HG03039 (cell line): ENCODE results near the gene ERC2.

Experiments
- ATAC-seq: cut with Tn5 transposase; IDR thresholded peaks from one replicate; pipeline ENCODE4 v1.9.1; 2021; ENCODE audit warnings: mild to moderate bottlenecking, moderate library complexity; ENCODE audit not compliant: unreplicated experiment

Gene ERC2

DNA sequence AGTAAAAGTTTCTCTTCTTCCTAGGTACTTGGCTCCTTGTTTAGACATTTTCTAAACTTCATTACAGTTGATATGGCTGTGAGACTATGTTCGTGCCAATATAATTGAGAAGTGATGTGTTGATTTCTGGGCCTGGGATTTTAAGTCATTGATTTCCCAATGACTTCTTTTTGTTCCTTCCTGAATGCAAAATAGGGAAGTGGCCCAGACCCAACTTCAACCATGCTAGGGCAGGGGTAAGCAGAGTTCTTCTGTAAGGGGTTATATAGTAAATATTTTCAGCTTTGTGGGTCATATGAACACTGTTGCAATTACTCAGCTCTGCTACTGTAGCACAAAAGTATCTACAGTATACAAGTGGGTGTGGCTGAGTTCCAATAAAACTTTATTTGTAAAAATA, 661.1 kb downstream of the ERC2 start:
- no peak for ATAC-seq

DNA sequence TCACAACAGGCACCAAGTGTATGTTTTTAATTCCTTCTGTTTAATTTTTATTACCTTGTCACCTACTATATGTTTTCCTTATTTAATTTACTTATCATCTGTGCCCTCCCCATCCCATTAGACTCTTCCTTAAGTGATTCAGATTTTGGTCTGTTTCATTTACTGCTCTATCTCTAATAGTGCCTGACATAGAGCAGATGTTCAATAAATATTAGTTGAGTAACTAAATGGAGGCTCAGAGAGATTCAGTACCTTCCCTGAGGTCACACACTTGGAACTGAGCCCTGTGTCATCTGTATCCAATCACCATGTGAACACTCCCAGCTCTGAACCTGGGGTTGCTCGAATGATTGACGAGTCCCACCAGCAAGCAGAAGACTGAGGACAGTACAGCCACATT, 663.1 kb downstream of the ERC2 start:
- no peak for ATAC-seq

DNA sequence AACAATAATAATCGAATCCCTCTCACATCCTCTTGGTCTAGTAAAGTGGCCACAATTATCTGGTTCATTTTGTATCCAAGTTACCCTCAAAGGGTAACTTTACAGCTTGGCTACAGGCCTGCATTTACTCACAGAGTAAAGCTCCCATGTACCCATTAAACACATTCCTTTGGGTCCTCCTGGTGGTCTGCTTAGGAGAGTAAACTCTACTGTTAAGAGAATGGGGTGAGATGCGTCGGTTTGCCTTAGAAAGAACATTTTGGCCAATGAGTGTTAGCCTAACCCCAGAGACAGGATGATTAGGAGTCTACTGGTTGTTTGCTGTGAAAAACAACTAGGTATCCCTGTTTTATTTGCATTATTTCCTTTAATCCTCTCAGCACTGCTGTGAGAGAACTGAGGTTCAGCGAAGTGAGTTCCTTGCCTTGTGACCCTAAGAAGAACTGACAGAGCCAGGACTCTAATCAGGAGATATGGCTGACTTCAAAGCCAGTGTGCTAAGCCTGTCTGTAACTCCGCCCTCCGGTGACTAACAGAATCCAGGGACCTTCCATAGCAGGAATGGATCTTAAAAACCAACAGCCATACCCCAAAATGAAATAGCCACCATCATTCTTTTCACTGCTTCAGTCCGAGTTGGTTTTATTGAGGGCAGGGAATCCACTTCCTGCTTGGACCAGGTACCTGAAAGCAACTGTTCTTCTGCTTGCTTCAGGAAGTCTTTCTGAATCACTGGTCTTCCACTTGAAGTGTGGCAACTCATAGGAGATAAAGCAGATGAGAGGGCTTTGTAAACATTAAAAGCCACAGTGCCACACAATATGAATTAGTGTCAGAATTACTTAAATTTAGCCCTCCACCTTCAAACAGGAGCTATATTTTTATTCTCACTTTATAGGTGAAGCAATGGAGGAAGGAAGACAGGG, 663.8 kb downstream of the ERC2 start:
- no peak for ATAC-seq

DNA sequence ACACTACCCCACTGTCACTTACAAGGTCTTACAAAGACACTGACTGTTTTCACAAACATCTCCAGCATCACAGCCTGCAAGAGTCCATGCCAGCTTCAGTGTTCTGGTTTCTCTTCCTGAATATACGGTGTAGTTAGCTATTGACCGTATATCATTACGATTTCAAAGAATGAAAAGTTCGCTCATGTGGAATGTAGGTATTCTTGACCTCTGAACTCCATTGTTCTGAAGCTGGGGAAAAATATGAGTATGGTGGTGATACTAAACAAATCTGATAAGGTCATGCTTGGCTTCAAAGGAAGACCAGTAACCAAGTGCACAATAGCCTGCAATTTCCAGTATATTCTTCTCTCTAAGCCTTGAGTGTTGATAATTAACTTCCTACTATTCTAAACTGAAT, 665.5 kb downstream of the ERC2 start:
- ATAC-seq, result no peak

DNA sequence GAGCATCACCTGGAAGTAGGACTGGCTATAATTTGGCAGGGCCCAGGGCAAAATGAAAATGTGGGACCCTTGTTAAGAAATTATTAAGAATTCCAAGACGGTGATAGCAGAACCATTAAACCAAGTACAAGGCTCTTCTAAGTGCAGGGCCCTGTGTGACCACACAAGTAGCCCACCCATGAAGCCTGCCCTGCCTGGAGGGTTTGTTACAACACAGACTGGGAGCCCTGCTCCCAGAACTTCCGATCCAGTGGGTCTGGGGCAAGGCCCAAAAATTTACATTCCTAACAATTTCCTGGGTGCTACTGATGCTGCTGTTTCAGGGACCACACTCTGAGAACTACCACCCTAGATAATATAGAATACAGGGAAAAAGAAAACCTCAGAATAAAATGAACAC, 666.6 kb downstream of the ERC2 start:
- no peak for ATAC-seq

DNA sequence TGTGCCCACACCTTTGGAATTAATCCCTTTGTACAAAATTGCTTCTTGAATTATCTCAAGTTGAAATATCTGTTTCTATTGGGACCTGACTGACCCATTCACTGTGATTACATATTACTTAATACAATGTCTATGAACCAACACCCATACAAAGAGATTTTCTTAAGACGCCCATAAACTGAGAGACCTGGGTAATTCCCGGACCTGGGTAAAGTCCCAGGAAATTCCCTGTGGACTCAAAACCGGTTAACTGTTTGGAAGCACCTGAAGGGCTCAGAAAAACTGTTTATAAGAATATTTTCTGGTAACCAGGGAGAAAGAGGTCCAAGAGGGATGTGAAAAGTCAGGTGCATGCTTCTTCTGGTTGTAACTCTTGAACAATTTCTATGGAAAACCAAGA, 667.2 kb downstream of the ERC2 start:
- no peak for ATAC-seq

DNA sequence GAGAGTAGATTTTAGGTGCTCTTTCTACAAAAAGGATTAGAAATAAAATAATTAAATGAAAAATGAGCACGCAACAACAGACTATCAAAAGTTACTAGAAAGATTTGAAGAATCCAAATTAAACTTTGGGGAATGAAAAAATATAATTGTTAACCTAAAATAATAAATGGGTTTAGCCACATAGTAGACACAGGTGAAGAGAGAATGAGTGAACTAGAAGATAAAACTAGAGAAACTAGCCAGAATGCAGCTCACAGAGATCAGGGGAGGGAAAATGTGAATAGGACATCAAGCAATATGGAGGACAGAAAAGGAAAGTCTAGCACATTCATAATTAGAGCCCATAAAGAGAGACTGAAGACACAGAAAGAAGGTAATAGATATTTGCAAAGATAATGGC, 670.5 kb downstream of the ERC2 start:
- no peak for ATAC-seq

DNA sequence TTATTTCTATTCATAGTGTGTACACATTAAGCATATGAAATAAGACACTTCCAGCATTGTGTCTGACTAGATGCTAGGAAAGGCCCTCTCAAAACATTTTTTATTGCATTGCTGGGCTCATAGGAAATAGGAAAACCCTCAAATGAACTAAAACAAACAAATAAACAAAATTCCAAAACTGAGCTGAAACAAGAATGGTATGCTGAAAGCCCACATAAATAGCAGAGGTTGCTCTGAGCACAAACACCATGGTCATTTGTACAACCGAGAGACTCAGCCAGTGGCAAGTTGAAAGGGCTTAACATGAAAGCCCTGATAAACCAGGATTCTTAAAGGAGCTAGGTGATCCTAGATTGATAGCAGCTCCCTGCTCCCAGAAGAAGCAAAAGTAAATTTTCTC, 671.2 kb downstream of the ERC2 start:
- ATAC-seq, result no peak

DNA sequence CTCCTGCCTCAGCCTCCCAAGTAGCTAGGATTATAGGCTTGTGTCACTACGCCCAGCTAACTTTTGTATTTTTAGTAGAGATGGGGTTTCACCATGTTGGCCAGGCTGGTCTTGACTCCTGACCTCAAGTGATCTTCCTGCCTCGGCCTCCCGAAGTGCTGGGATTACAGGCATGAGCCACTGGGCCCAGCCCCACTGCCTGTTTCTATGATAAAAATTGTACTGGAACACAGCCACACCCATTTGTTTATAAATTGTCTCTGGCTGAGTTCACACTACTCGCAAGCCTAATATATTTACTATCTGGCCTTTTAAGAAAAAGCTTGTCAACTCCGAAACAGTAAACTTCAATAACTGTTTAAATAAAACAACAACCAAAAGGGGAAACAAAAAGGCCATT, 671.7 kb downstream of the ERC2 start:
- ATAC-seq, result no peak

DNA sequence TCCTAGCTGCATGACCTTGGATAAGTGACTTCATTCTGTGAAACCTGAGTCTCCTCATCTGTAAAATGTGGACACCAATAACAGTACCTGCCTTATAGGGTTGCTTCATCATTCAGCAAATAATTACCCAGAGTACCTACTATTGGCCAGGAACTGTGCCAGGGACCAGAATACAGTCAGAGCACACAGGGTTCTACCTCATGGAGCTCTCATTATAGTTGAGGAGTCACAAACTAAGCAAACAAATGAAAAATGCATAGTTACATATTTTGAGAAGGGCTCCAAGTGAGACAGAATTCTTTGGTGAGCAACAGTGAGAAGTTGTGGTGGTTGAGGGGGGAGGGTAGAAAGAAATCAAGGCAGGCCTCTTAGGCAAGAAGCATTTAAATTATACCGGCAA, 672.5 kb downstream of the ERC2 start:
- ATAC-seq, result no peak

DNA sequence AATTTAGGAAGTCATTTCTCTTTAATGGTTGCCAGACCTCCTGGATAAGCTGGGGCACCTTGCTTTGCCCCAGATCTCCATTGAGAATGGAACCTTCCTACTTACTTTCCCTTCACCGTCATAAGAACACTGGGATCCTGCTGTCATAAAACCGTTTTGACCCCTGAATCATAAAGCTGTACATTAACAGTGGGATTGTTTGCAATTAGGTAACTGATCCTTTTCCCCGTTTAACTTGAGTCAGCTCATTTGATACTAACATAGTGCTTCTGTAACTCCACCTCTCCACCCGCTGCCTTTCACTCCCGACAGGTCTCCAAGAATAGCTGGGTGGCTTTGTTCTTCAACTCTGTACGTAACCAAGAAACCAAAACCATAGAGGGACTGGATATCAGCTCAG, 673.0 kb downstream of the ERC2 start:
- ATAC-seq, result no peak

DNA sequence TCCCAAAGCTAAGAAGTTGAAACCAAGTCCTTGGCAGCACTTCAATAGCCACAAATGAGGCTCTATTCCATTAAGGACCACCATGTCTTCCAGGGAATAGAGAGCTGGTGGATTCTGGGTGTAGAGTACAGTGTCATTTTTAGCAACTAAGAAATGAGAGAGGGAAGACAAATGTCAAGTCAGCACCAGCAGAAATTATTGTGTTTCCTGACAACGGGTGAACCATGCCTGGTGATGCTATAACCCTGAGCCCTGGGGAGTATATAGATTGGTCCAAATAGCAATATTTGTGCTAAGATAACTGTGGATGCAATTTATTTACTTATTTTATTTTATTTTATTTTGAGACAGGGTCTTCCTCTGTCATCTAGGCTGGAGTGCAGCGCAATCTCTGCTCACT, 675.5 kb downstream of the ERC2 start:
- no peak for ATAC-seq

DNA sequence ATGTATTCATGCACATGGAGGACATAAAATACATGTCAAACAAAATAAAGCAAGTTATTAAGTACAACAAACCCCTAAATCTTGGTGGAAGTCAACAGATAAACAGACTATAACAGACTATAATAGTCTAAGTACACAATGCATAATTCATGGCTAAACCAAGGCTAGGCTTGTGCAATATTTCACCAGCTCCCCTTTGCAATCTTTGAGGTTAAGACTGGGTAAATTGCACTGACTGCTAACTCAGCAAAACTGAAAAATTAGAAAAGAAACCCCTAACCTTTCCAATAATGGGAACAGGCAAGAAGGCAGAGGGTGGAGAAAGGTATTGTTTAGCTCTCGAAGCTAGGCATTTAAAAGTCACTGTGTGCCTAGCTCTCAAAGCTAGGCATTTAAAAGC, 676.3 kb downstream of the ERC2 start:
- no peak for ATAC-seq

DNA sequence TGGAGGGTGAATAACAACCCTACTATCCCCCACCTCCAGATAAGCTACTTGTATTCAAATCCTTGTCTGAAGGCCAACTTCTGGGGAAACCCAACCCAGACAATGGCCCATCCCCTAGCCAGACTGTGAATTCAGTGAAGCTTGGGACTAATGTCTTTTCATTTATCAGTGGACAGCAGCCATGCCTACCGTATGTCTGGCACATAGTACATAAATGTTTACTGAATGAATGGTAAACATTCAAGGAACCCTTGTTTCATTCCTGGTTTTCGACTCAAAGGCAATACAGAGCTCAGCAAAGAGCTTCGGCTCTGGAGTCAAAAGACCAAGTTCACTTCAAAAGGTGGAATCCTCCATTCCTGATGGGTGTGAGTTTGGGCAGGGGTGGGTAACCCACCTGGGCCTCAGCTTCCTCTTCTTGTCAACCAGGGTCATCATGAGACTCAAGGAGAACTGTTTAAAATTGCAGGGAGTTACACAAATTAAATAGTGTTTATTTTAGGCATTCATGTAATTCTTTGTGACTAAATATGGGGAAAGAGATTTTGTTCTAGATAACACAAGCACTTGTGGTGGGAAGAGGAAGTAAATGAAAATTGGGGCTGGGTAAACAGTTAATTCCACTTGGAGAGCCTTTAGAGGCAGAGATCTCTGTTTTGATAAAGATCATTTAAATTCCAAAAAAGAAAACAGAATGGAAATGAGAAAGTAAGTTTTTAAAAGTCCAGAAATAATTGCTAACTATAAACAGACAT, 677.5 kb downstream of the ERC2 start:
- ATAC-seq, result no peak

DNA sequence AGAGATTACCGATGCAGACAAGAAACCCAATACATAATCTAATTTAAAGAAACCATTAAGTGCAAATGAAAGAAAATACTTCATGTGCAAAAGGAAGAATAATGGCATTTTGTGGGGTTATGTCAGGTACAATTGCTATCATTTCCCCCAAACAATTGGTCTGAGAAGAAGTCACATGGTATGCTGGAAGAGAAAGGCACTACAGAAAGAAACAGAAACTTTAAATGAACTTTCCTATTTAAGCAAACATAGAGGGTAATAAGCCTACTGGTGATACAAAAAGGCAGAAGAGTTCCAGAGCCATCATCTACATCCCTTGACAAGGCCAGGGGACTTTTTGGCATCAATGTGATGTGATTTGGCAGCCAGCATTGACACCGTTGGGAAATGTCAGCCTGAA, 678.8 kb downstream of the ERC2 start:
- ATAC-seq, result no peak

DNA sequence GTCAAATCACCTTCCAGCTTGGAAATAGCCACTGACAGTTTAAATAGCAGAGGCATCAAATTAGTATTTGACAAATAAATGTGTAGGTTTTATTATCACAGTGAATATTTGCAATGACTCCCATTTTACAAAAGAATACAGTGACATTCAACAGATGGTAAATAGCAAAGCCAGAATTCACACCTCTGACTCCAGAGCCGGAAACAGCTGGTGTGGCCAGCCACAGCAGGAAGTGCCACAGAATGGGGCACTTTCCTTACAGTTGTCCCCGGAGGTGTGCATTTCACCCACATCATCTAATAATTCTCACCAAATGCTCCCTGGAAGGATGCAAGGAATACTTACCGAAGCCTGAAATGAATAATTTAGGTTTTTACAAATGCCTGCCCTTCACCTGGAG, 685.5 kb downstream of the ERC2 start:
- ATAC-seq, result no peak

DNA sequence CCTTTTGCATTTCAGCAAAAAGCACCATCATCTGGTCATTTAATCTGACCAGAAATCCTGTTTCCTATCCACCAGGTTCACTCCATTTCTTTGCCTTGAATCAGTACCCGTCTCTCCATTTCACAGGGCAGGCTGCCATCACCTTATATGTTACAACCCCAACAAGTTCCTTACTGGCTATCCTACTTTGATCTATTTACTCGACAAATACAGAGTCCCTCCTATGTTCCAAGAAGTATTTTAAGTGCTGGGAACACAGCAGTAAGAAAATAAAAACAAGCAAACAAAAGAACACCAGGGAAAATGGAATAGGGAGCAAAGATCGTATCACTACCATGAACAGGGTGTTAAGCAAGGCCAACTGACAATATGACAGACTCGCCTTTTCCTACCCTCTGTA, 685.9 kb downstream of the ERC2 start:
- no peak for ATAC-seq

DNA sequence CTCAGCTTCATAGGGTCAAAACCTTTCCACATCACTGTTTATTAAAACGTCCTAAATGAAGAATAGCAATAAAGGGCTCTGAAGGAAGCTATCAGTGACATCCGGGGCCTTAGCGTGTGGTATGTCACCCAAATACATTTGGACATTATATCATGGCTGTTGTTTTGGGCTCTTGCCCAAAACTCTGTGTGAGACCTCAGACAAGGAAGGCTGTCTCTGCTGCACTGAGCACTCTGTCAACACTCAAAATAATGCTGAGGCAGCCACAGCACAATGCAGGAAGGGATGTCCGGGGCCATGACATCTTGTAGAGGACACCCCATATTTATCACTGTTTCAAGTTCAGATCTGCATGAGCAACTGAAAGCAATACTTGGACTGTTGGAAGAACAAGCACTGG, 687.4 kb downstream of the ERC2 start:
- ATAC-seq, result no peak

DNA sequence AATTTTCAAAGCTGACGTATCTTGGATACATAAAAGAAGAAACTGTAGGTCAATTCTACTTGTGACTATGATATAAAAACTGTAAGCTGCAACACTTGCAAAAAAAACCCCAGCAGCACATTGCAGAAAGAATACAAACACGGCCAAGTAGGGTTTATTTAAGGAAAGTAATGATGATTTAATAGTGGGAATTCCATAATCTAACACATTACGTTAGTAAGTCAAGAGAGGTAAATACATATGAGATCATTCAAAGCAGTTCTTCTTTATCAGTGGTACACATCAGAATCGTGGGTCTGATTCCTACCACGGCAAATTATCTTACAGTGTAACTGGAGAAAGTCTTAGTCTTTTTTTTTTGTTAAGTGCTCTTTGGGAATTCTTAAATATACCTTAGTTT, 688.7 kb downstream of the ERC2 start:
- no peak for ATAC-seq

DNA sequence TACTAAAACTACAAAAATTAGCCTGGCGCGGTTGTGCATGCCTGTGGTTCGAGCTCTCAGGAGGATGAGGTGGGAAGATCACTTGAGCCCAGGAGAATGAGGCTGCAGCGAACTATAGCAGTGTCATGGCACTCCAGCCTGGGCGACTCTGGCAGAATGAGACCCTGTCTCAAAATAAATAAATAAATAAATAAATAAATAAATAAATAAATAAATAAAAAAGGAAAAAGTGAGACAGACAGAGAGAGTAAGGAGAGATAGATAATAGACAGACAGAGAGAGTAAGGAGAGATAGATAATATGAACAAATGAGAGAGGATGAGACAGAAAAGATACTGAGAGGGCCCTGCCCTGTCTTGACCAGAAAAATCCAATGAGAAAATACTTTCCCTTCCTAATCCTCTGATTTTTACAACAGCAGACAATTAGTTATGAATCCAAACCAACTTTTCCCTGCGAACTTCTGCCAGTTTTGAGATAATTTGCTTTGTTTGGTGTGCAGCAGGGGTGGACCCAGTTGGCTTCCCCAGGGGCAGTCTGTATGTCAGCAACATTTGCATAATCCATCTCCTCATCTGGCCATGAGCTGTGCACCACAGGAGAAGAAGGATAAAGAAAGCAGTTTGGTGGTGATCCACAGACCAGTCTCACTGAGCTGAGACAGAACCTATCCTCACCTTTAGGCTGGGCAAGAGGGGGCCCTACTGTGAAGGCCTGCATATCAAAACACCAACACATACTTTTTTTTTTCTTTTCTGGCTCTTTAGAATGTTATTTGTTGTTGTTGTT, 692.7 kb downstream of the ERC2 start:
- ATAC-seq, result no peak

DNA sequence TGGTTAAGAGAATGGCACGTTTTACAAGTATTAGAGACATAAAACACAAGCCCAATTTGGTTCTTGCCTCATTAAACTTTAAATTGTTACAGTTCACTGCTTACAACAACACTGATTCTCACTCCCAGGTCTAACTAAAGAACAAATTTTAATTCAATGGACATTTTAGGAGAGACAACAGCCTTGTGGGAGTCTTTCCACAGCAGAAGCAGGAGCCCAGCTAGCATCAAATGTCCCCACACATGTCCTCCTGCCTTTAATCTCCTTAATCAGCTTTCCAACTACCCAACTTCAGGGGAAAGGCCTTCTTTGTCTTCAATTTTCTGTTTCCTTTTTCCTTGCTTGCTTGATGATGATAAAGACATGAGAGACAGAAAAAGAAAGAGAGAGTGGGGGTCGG, 693.4 kb downstream of the ERC2 start:
- no peak for ATAC-seq

DNA sequence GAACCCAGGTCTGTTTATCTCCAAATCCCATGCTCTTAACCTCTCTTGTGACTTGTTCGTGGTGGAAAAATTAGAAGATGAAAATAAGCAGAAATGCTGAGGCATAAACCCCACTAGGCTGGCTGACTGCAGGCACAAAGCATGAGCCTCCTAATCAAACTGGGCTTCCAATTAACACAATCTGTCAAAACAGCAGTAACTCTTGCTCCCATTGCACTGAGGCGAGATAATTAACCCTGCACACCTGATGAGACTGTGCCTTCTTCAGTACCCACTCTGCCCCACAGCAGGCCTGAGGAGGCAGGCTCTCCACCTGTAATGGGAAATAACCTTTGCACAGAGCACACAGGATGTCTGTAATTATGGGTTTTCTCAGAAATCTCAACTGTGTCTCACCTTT, 696.8 kb downstream of the ERC2 start:
- ATAC-seq, result no peak
